ENCODE measurements around the gene FAM204A.

FAM204A gene

GRCh38 chr10:118330295-118331076 lies 11.6 kb downstream of the FAM204A start:
- no peak for DNase-seq (ENCODE audit: low read depth)

- DNase-seq (ENCODE audit: low read depth) = no peak
Measured at GRCh38 chr10:118324140-118324539, 18.0 kb downstream of the FAM204A start.

GRCh38 chr10:118321724-118322575 lies 20.2 kb downstream of the FAM204A start:
- DNase-seq (ENCODE audit: low read depth) = no peak

GRCh38 chr10:118315629-118316028 lies 26.5 kb downstream of the FAM204A start:
- no peak for DNase-seq (ENCODE audit: low read depth)

- DNase-seq (ENCODE audit: low read depth) = no peak
Measured at GRCh38 chr10:118314882-118315281, 27.2 kb downstream of the FAM204A start.

GRCh38 chr10:118311505-118311904 lies 30.6 kb downstream of the FAM204A start:
- no peak for DNase-seq (ENCODE audit: low read depth)

- no peak for DNase-seq (ENCODE audit: low read depth)
Measured at GRCh38 chr10:118310822-118311221, 31.3 kb downstream of the FAM204A start.

GRCh38 chr10:118309911-118310310 lies 32.2 kb downstream of the FAM204A start:
- DNase-seq (ENCODE audit: low read depth) = no peak

- DNase-seq (ENCODE audit: low read depth) = no peak
Measured at GRCh38 chr10:118308664-118309063, 33.5 kb downstream of the FAM204A start.

- no peak for DNase-seq (ENCODE audit: low read depth)
Measured at GRCh38 chr10:118307859-118308258, 34.3 kb downstream of the FAM204A start.

- DNase-seq (ENCODE audit: low read depth) = no peak
Measured at GRCh38 chr10:118307220-118307619, 34.9 kb downstream of the FAM204A start.

GRCh38 chr10:118305730-118306129 lies 36.4 kb downstream of the FAM204A start:
- no peak for DNase-seq (ENCODE audit: low read depth)

- DNase-seq (ENCODE audit: low read depth) = no peak
Measured at GRCh38 chr10:118304521-118304920, 37.6 kb downstream of the FAM204A start.

GRCh38 chr10:118301211-118301610 lies 40.9 kb downstream of the FAM204A start:
- DNase-seq (ENCODE audit: low read depth) = no peak

GRCh38 chr10:118300320-118300719 lies 41.8 kb downstream of the FAM204A start:
- no peak for DNase-seq (ENCODE audit: low read depth)

- no peak for DNase-seq (ENCODE audit: low read depth)
Measured at GRCh38 chr10:118298787-118299186, 43.3 kb downstream of the FAM204A start.

- no peak for DNase-seq (ENCODE audit: low read depth)
Measured at GRCh38 chr10:118291122-118291521, 51.0 kb downstream of the FAM204A start.

GRCh38 chr10:118290471-118290995 lies 51.6 kb downstream of the FAM204A start:
- DNase-seq (ENCODE audit: low read depth) = no peak

GRCh38 chr10:118287076-118287806 lies 54.9 kb downstream of the FAM204A start:
- no peak for DNase-seq (ENCODE audit: low read depth)

GRCh38 chr10:118286051-118286838 lies 55.9 kb downstream of the FAM204A start:
- no peak for DNase-seq (ENCODE audit: low read depth)

- DNase-seq (ENCODE audit: low read depth) = no peak
Measured at GRCh38 chr10:118282670-118283069, 59.5 kb downstream of the FAM204A start.

All from HS-27A (cell line).